GM23338 (cell line): ENCODE results near the gene CA4. TPM values are rescaled to one million over a fixed set of nuclear protein-coding genes. Genes with fewer than 3 reads are reported as not detected.

Experiments used
- ATAC-seq: fragments of 200-7000 bp; cut with Tn5 transposase; 3 replicates; pipeline ENCODE4 v1.9.1; 2020
- DNase-seq: peaks from one replicate; pipeline ENCODE4 v3.0.0-alpha.2; 2015; ENCODE audit warnings: low spot score
- H2AFZ ChIP-seq: fragments of 200-600 bp; sonication (generic); 2 replicates; pipeline ENCODE4 v1.8.0; 2016; ENCODE audit warnings: antibody characterized with exemption, mild to moderate bottlenecking, moderate library complexity
- H3F3A ChIP-seq: fragments of 200-600 bp; sonication (generic); replicated peaks from 2 replicates; pipeline ENCODE4 v1.8.0; 2017; ENCODE audit warnings: antibody characterized with exemption, mixed run types, low read depth
- H3K27ac ChIP-seq: fragments of 200-600 bp; sonication (generic); 2 replicates; pipeline ENCODE4 v1.6.1; 2016; ENCODE audit warnings: low read depth
- H3K27me3 ChIP-seq: fragments of 200-600 bp; sonication (generic); 2 replicates; pipeline ENCODE4 v1.8.0; 2016; ENCODE audit warnings: mild to moderate bottlenecking, mixed run types, moderate library complexity; ENCODE audit not compliant: insufficient read depth
- H3K36me3 ChIP-seq: fragments of 200-600 bp; sonication (generic); 2 replicates; pipeline ENCODE4 v1.8.0; 2016; ENCODE audit warnings: mild to moderate bottlenecking; ENCODE audit not compliant: insufficient read depth
- H3K4me1 ChIP-seq: fragments of 200-600 bp; sonication (generic); 2 replicates; pipeline ENCODE4 v1.8.0; 2016; ENCODE audit warnings: mild to moderate bottlenecking, moderate library complexity; ENCODE audit not compliant: insufficient read depth
- H3K4me2 ChIP-seq: fragments of 200-600 bp; sonication (generic); 2 replicates; pipeline ENCODE4 v1.7.1; 2017; ENCODE audit warnings: mixed run types
- H3K4me3 ChIP-seq: fragments of 200-600 bp; sonication (generic); 2 replicates; pipeline ENCODE4 v1.6.1; 2016; ENCODE audit warnings: mixed run types
- H3K79me2 ChIP-seq: fragments of 200-600 bp; sonication (generic); replicated peaks from 2 replicates; pipeline ENCODE4 v1.8.0; 2017; ENCODE audit warnings: mild to moderate bottlenecking; ENCODE audit not compliant: insufficient read depth
- H3K9me2 ChIP-seq: fragments of 200-600 bp; sonication (generic); 2 replicates; pipeline ENCODE4 v1.8.0; 2017; ENCODE audit not compliant: insufficient read depth
- H4K20me1 ChIP-seq: fragments of 200-600 bp; sonication (generic); replicated peaks from 2 replicates; pipeline ENCODE4 v1.8.0; 2017; ENCODE audit warnings: mild to moderate bottlenecking; ENCODE audit not compliant: insufficient read depth
- H3K27ac Mint-ChIP-seq: 2 replicates; pipeline ENCODE4 v1.8.0; 2020; ENCODE audit warnings: inconsistent platforms, mild to moderate bottlenecking, moderate library complexity, mixed read lengths
- H3K27me3 Mint-ChIP-seq: 3 replicates; pipeline ENCODE4 v1.8.0; 2022; ENCODE audit warnings: low read depth, mild to moderate bottlenecking, moderate library complexity, mixed read lengths, inconsistent platforms; ENCODE audit not compliant: insufficient read depth, poor library complexity
- H3K36me3 Mint-ChIP-seq: 3 replicates; pipeline ENCODE4 v1.8.0; 2021; ENCODE audit warnings: low read depth, mild to moderate bottlenecking, inconsistent platforms, moderate library complexity, mixed read lengths
- H3K4me1 Mint-ChIP-seq: 3 replicates; pipeline ENCODE4 v1.8.0; 2020; ENCODE audit warnings: mild to moderate bottlenecking, inconsistent platforms, mixed read lengths
- H3K4me3 Mint-ChIP-seq: 3 replicates; pipeline ENCODE4 v1.8.0; 2021; ENCODE audit warnings: moderate library complexity, mild to moderate bottlenecking, inconsistent platforms, mixed read lengths
- H3K9me3 Mint-ChIP-seq: 3 replicates; pipeline ENCODE4 v1.8.0; 2020; ENCODE audit warnings: moderate library complexity, mild to moderate bottlenecking, inconsistent platforms, mixed read lengths
- CREB1 ChIP-seq: fragments of 250-450 bp; sonication (Bioruptor Pico); IDR thresholded peaks from 2 replicates; pipeline ENCODE4 v1.5.0; 2020; ENCODE audit warnings: low read depth, mild to moderate bottlenecking, moderate library complexity
- EZH2 ChIP-seq: fragments of 200-600 bp; sonication (generic); IDR thresholded peaks from one replicate; pipeline ENCODE4 v1.8.0; 2017; ENCODE audit warnings: antibody characterized with exemption, mild to moderate bottlenecking, low read depth; ENCODE audit not compliant: unreplicated experiment
- EZH2phosphoT487 ChIP-seq: fragments of 200-600 bp; sonication (generic); IDR thresholded peaks from one replicate; pipeline ENCODE4 v1.8.1; 2018; ENCODE audit warnings: antibody characterized with exemption; ENCODE audit not compliant: unreplicated experiment
- JUNB ChIP-seq: IDR thresholded peaks from one replicate; pipeline ENCODE4 v1.6.1; 2016; ENCODE audit warnings: antibody characterized with exemption; ENCODE audit not compliant: unreplicated experiment
- NANOG ChIP-seq: IDR thresholded peaks from 2 replicates; pipeline ENCODE4 v1.6.1; 2016; ENCODE audit warnings: antibody characterized with exemption, borderline replicate concordance
- POLR2AphosphoS5 ChIP-seq: IDR thresholded peaks from 2 replicates; pipeline ENCODE4 v1.6.1; 2016; ENCODE audit warnings: antibody characterized with exemption, low read depth
- STAT1 ChIP-seq: IDR thresholded peaks from one replicate; pipeline ENCODE4 v1.6.1; 2016; ENCODE audit warnings: antibody characterized with exemption; ENCODE audit not compliant: unreplicated experiment
- ZNF114 ChIP-seq: fragments of 250-450 bp; sonication (Bioruptor Pico); IDR thresholded peaks from 2 replicates; pipeline ENCODE4 v1.5.0; 2020; ENCODE audit warnings: mild to moderate bottlenecking, moderate library complexity
- ZNF331 ChIP-seq: fragments of 250-450 bp; sonication (Bioruptor Pico); IDR thresholded peaks from 2 replicates; pipeline ENCODE4 v1.5.0; 2020; ENCODE audit warnings: low read depth, mild to moderate bottlenecking, moderate library complexity
- polyA plus RNA-seq: library from polyadenylated mRNA; unstranded; fragments of >200 nt; fragmentation: Nextera tagmentation; extraction: Ambion mirVana; gene quantifications from 2 replicates; pipeline ENCODE4 v1.2.1, GENCODE V29; 2016
- total RNA-seq: library from RNA; depleted of rRNA; stranded (reverse); fragments of >200 nt; shearing (Covaris generic); gene quantifications from 2 replicates; pipeline ENCODE4 v1.2.3, GENCODE V29; 2014
- TF ChIP-seq, protein P1 (sequence below), 2 experiments: fragments of 200-600 bp in 1 of 2; sonication (generic) in 1 of 2; conservative IDR thresholded peaks; 2 replicates each; pipeline versions ENCODE4 v1.5.1 to v1.6.1; 2016 to 2017; ENCODE audit warnings: antibody characterized with exemption in 2 of 2, low read depth in 2 of 2, mild to moderate bottlenecking in 2 of 2, moderate library complexity in 1 of 2
- TF ChIP-seq, protein P2 (sequence below): IDR thresholded peaks from 2 replicates; pipeline ENCODE4 v1.6.1; 2016; ENCODE audit warnings: antibody characterized with exemption
- TF ChIP-seq, protein P3 (sequence below): fragments of 250-450 bp; sonication (Bioruptor Pico); IDR thresholded peaks from 2 replicates; pipeline ENCODE4 v1.5.0; 2020; ENCODE audit warnings: mild to moderate bottlenecking, moderate library complexity

The CA4 gene
- total and polyA plus RNA-seq, 2 experiments from 2014 or later: 7.6 to 8.2 TPM

DNA sequence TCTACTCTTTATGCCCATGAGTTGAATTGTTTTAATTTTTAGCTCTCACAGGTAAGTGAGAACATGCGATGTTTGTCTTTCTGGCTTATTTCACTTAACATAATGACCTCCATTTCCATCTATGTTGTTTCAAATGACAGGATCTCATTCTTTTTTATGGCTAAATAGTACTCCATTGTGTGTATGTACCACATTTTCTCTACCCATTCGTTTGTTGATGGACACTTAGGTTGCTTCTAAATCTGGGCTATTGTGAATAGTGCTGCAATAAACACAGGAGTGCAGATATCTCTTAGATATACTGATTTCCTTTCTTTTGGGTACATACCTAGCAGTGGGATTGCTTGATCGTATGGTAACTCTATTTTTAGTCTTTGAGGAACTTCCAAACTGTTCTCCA, 19.3 kb upstream of the CA4 start (continued):
- TF ChIP-seq, protein P1, sequence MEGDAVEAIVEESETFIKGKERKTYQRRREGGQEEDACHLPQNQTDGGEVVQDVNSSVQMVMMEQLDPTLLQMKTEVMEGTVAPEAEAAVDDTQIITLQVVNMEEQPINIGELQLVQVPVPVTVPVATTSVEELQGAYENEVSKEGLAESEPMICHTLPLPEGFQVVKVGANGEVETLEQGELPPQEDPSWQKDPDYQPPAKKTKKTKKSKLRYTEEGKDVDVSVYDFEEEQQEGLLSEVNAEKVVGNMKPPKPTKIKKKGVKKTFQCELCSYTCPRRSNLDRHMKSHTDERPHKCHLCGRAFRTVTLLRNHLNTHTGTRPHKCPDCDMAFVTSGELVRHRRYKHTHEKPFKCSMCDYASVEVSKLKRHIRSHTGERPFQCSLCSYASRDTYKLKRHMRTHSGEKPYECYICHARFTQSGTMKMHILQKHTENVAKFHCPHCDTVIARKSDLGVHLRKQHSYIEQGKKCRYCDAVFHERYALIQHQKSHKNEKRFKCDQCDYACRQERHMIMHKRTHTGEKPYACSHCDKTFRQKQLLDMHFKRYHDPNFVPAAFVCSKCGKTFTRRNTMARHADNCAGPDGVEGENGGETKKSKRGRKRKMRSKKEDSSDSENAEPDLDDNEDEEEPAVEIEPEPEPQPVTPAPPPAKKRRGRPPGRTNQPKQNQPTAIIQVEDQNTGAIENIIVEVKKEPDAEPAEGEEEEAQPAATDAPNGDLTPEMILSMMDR (conservative IDR thresholded peaks at IDR 0.05; ENCODE audit: low read depth in 2 of 2): no peak

DNA sequence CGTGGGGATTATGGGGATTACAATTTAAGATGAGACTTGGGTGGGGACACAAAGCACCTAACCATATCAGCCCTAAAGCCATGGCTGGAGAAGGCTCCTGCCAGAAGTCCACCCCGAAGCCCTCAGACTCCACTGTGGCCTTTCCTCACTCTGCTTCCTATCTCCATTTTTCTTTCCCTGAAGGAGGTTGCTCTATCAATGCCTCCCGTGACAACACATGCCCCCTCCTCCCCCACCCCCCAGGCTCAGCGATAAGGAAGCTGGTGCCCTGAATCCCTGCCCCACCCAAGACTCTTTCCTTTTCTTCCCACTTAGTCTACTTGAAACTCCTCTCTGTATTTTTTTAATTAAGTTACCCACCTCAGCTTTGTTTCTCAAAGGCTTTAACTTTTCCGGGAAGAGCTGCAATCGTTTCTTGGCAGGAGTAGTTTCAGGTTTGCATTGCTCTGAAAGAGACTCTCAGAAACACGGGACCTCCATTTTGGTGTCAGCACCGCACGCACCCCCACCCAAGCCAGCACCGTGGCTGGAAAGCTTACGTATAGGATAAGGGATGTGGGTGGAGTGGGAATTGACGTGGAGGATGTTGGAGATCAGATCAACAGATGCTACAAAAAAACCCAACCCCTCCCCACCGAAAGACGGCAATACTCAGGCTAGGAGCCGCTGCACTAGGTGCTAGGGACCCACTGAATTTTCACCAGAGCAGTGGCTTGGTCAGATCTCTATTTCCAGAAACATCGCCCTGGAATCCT, 15.2 kb upstream of the CA4 start:
- Histone ChIP-seq H3K27ac (no peak overlapping the region), H4K20me1 (no peaks in the 10 kb centered on the region; the same call in 1 of the 2 replicates), H3K79me2 (no peaks in the 10 kb centered on the region), H2AFZ (peak overlapping the region; percentile 99), H3K9me2 (0 out of 2 replicates have a peak, but pooled peaks cover 2% of the 10 kb centered on the region), H3K4me1 (peaks cover 19% of the 10 kb centered on the region), H3K4me3 (peak overlapping the region; percentile 93), H3K4me2 (peak overlapping the region; percentile 99), H3K36me3 (no peaks in the 10 kb centered on the region), H3K27me3 (peaks cover 54% of the 10 kb centered on the region), H3F3A (no peaks in the 10 kb centered on the region)
- peak overlapping the region; percentile 92 for H3K4me3 Mint-ChIP-seq
- no peak overlapping the region for H3K27ac Mint-ChIP-seq
- no peaks in the 10 kb centered on the region; the same call in 2 of the 3 replicates for H3K9me3 Mint-ChIP-seq
- peaks cover 52% of the 10 kb centered on the region for H3K27me3 Mint-ChIP-seq
- peaks cover 15% of the 10 kb centered on the region for H3K4me1 Mint-ChIP-seq
- DNase-seq: no peak
- no peaks in the 10 kb centered on the region; the same call in 1 of the 3 replicates for H3K36me3 Mint-ChIP-seq
- ATAC-seq: peak; percentile 2; the same call in 2 of the 3 replicates
- TF ChIP-seq ZNF331 (CRISPR knock-in tag) (no peak), POLR2AphosphoS5 (no peak), NANOG (no peak), EZH2phosphoT487 (no peak), ZNF114 (CRISPR knock-in tag) (no peak), STAT1 (no peak), CREB1 (CRISPR knock-in tag) (no peak), EZH2 (no peak), JUNB (no peak)
- TF ChIP-seq, protein P2, sequence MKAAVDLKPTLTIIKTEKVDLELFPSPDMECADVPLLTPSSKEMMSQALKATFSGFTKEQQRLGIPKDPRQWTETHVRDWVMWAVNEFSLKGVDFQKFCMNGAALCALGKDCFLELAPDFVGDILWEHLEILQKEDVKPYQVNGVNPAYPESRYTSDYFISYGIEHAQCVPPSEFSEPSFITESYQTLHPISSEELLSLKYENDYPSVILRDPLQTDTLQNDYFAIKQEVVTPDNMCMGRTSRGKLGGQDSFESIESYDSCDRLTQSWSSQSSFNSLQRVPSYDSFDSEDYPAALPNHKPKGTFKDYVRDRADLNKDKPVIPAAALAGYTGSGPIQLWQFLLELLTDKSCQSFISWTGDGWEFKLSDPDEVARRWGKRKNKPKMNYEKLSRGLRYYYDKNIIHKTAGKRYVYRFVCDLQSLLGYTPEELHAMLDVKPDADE: no peak
- TF ChIP-seq, protein P1 (conservative IDR thresholded peaks at IDR 0.05; ENCODE audit: low read depth in 2 of 2): no peak
- TF ChIP-seq, protein P3, sequence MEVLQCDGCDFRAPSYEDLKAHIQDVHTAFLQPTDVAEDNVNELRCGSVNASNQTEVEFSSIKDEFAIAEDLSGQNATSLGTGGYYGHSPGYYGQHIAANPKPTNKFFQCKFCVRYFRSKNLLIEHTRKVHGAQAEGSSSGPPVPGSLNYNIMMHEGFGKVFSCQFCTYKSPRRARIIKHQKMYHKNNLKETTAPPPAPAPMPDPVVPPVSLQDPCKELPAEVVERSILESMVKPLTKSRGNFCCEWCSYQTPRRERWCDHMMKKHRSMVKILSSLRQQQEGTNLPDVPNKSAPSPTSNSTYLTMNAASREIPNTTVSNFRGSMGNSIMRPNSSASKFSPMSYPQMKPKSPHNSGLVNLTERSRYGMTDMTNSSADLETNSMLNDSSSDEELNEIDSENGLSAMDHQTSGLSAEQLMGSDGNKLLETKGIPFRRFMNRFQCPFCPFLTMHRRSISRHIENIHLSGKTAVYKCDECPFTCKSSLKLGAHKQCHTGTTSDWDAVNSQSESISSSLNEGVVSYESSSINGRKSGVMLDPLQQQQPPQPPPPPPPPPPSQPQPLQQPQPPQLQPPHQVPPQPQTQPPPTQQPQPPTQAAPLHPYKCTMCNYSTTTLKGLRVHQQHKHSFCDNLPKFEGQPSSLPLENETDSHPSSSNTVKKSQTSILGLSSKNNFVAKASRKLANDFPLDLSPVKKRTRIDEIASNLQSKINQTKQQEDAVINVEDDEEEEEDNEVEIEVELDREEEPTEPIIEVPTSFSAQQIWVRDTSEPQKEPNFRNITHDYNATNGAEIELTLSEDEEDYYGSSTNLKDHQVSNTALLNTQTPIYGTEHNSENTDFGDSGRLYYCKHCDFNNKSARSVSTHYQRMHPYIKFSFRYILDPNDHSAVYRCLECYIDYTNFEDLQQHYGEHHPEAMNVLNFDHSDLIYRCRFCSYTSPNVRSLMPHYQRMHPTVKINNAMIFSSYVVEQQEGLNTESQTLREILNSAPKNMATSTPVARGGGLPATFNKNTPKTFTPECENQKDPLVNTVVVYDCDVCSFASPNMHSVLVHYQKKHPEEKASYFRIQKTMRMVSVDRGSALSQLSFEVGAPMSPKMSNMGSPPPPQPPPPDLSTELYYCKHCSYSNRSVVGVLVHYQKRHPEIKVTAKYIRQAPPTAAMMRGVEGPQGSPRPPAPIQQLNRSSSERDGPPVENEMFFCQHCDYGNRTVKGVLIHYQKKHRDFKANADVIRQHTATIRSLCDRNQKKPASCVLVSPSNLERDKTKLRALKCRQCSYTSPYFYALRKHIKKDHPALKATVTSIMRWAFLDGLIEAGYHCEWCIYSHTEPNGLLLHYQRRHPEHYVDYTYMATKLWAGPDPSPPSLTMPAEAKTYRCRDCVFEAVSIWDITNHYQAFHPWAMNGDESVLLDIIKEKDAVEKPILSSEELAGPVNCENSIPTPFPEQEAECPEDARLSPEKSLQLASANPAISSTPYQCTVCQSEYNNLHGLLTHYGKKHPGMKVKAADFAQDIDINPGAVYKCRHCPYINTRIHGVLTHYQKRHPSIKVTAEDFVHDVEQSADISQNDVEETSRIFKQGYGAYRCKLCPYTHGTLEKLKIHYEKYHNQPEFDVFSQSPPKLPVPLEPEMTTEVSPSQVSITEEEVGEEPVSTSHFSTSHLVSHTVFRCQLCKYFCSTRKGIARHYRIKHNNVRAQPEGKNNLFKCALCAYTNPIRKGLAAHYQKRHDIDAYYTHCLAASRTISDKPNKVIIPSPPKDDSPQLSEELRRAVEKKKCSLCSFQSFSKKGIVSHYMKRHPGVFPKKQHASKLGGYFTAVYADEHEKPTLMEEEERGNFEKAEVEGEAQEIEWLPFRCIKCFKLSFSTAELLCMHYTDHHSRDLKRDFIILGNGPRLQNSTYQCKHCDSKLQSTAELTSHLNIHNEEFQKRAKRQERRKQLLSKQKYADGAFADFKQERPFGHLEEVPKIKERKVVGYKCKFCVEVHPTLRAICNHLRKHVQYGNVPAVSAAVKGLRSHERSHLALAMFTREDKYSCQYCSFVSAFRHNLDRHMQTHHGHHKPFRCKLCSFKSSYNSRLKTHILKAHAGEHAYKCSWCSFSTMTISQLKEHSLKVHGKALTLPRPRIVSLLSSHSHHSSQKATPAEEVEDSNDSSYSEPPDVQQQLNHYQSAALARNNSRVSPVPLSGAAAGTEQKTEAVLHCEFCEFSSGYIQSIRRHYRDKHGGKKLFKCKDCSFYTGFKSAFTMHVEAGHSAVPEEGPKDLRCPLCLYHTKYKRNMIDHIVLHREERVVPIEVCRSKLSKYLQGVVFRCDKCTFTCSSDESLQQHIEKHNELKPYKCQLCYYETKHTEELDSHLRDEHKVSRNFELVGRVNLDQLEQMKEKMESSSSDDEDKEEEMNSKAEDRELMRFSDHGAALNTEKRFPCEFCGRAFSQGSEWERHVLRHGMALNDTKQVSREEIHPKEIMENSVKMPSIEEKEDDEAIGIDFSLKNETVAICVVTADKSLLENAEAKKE (CRISPR knock-in tag): no peak
